Esophagus (tissue), 2 donors: ENCODE measurements around the gene TMEM131L. TPM values are rescaled to one million over a fixed set of nuclear protein-coding genes. Genes with fewer than 3 reads are reported as not detected.

Experiments
- H3K27ac ChIP-seq, 2 donors: one replicate each; pipeline ENCODE4 v1.5.1; 2013; ENCODE audit warnings: low read depth in 2 of 2, mild to moderate bottlenecking in 2 of 2, inconsistent platforms in 1 of 2, low read length in 1 of 2, moderate library complexity in 1 of 2
- H3K27me3 ChIP-seq, 2 donors: one replicate each; pipeline ENCODE4 v1.6.1; 2013; ENCODE audit warnings: low read length in 2 of 2, control low read depth in 1 of 2, mild to moderate bottlenecking in 1 of 2; ENCODE audit not compliant: insufficient read depth in 2 of 2, control insufficient read depth in 1 of 2
- H3K36me3 ChIP-seq, 2 donors: one replicate each; pipeline ENCODE4 v1.6.1; 2013; ENCODE audit warnings: low read length in 1 of 2; ENCODE audit not compliant: control insufficient read depth in 2 of 2, insufficient read depth in 2 of 2
- H3K4me1 ChIP-seq, 2 donors: one replicate each; pipeline ENCODE4 v1.6.1; 2013; ENCODE audit warnings: low read length in 1 of 2; ENCODE audit not compliant: control insufficient read depth in 2 of 2, insufficient read depth in 2 of 2
- H3K4me3 ChIP-seq, 2 donors: one replicate each; pipeline ENCODE4 v1.5.1; 2013; ENCODE audit warnings: low read length in 2 of 2, mild to moderate bottlenecking in 2 of 2, low read depth in 1 of 2, moderate library complexity in 1 of 2
- H3K9me3 ChIP-seq, 2 donors: one replicate each; pipeline ENCODE4 v1.6.1; 2013; ENCODE audit warnings: mild to moderate bottlenecking in 2 of 2, low read depth in 1 of 2, low read length in 1 of 2, moderate library complexity in 1 of 2; ENCODE audit not compliant: control insufficient read depth in 2 of 2, insufficient read depth in 1 of 2
- WGBS, 2 donors: extraction: QIAGEN DNeasy Blood & Tissue Kit; methylation state at CpG; one replicate each; pipeline ENCODE4 v1.1.7; 2013; 5-methylcytosine and 5-hydroxymethylcytosine counted together
- polyA plus RNA-seq, 2 donors: library from polyadenylated mRNA; stranded (reverse); fragments of 200-250 nt; gene quantifications; one replicate each; pipeline ENCODE4 v1.2.3, GENCODE V29; 2013
- donor health status: healthy with polysubstance abuse.
- donor health status: Bipolar disorder and iron deficiency.

Gene TMEM131L
- polyA plus RNA-seq, 2 donors = 3.4 to 4.0 TPM

GRCh38 chr4:153618833-153619232 is 152.7 kb downstream of the TMEM131L start:
- WGBS, 2 donors = 86 to 87% methylated on average over 6 of the region's 6 CpGs
- Histone ChIP-seq H3K36me3 (peaks cover 0 to 26% of the 10 kb centered on the region in 2 donors), H3K27ac (no peak overlapping the region), H3K4me3 (no peak overlapping the region), H3K9me3 (no peaks in the 10 kb centered on the region), H3K27me3 (no peaks in the 10 kb centered on the region), H3K4me1 (no peaks in the 10 kb centered on the region)

DNA sequence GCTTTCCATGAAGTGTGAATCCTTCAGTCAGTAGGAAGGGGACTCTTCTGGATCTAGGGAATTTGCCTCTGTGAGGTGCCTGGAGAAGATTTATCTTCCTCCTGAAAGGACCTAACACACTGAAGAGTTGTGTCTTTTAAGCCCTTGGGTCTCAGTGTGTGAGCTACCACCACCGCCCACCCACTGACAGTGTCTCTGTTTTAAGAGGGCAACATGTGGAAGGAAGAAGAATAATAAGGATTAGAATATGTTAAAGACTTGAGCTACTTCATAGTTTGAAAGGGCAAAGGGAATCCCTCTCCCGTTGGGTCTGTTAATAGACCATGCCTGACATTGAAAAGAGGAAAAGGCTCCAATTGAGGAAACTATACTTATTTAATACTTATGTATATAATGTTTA is 153.7 kb downstream of the TMEM131L start:
- Histone ChIP-seq H3K27ac (no peak overlapping the region), H3K36me3 (peaks cover 0 to 26% of the 10 kb centered on the region in 2 donors), H3K4me1 (no peaks in the 10 kb centered on the region), H3K4me3 (no peak overlapping the region), H3K27me3 (no peaks in the 10 kb centered on the region), H3K9me3 (no peaks in the 10 kb centered on the region)
- WGBS, 2 donors = 81 to 91% methylated on average over 2 of the region's 2 CpGs

GRCh38 chr4:153620352-153620751 is 154.2 kb downstream of the TMEM131L start:
- H3K27me3 ChIP-seq = no peaks in the 10 kb centered on the region
- no peak overlapping the region for H3K27ac ChIP-seq
- H3K4me1 ChIP-seq = no peaks in the 10 kb centered on the region
- WGBS, 2 donors = 82 to 86% methylated on average over 1 of the region's 1 CpG
- peaks cover 0 to 26% of the 10 kb centered on the region in 2 donors for H3K36me3 ChIP-seq
- no peaks in the 10 kb centered on the region for H3K9me3 ChIP-seq
- H3K4me3 ChIP-seq = no peak overlapping the region

GRCh38 chr4:153622093-153622492 is 155.9 kb downstream of the TMEM131L start:
- Histone ChIP-seq H3K27ac (no peak overlapping the region), H3K4me3 (no peak overlapping the region), H3K9me3 (no peaks in the 10 kb centered on the region), H3K4me1 (no peaks in the 10 kb centered on the region), H3K27me3 (no peaks in the 10 kb centered on the region), H3K36me3 (peaks cover 0 to 24% of the 10 kb centered on the region in 2 donors)
- WGBS, 2 donors = 94 to 100% methylated on average over 5 of the region's 5 CpGs

- no peak overlapping the region for H3K4me3 ChIP-seq
- H3K4me1 ChIP-seq = no peaks in the 10 kb centered on the region
- H3K27ac ChIP-seq = no peak overlapping the region
- 70 to 77% methylated on average over 12 of the region's 12 CpGs for WGBS, 2 donors
- no peaks in the 10 kb centered on the region for H3K9me3 ChIP-seq
- no peaks in the 10 kb centered on the region for H3K27me3 ChIP-seq
- peaks cover 0 to 28% of the 10 kb centered on the region in 2 donors for H3K36me3 ChIP-seq
Measured at GRCh38 chr4:153622778-153623240, 156.6 kb downstream of the TMEM131L start.

GRCh38 chr4:153623491-153623890 is 157.3 kb downstream of the TMEM131L start:
- Histone ChIP-seq H3K27me3 (no peaks in the 10 kb centered on the region), H3K27ac (no peak overlapping the region), H3K9me3 (no peaks in the 10 kb centered on the region), H3K4me3 (no peak overlapping the region), H3K36me3 (peaks cover 3 to 30% of the 10 kb centered on the region in 2 donors), H3K4me1 (no peaks in the 10 kb centered on the region)
- WGBS, 2 donors = 78 to 85% methylated on average over 2 of the region's 2 CpGs

GRCh38 chr4:153628796-153629315 is 162.7 kb downstream of the TMEM131L start:
- Histone ChIP-seq H3K36me3 (peaks cover 12 to 29% of the 10 kb centered on the region in 2 donors), H3K4me1 (no peaks in the 10 kb centered on the region), H3K4me3 (no peak overlapping the region), H3K27ac (no peak overlapping the region), H3K9me3 (no peaks in the 10 kb centered on the region), H3K27me3 (no peaks in the 10 kb centered on the region)
- WGBS, 2 donors = 78 to 87% methylated on average over 8 of the region's 8 CpGs

GRCh38 chr4:153629776-153630175 is 163.6 kb downstream of the TMEM131L start:
- H3K27ac ChIP-seq = no peak overlapping the region
- peaks cover 12 to 29% of the 10 kb centered on the region in 2 donors for H3K36me3 ChIP-seq
- H3K27me3 ChIP-seq = no peaks in the 10 kb centered on the region
- H3K9me3 ChIP-seq = no peaks in the 10 kb centered on the region
- H3K4me3 ChIP-seq = no peak overlapping the region
- no peaks in the 10 kb centered on the region for H3K4me1 ChIP-seq

DNA sequence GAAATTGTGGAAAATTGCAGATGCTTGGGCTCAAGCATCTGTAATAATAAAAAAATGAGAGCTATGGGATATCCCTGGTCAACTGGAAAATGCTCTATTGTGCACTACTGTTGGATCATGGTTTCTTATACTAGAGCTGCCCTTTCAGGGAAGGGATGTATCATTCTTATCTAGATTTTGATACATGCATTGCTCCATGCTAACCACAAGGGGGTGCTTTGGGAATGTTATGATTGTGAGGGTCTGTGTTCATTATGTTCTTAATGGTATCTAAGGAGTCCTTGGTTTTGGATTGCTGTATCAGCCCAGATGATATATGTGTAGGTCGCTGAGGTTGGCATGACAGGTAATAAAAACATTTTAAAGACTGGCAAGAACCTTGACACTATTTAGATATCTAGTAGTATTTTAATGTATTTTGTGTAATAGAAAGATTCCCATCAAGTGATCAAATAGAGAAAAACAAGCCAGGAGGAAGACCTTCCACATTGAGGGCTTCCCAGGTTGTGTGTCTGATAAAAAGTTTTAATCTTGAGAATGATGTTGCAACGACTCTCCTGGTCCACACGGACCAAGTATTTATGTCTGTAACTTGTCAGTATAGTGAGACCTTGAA is 168.7 kb downstream of the TMEM131L start:
- H3K4me1 ChIP-seq = no peaks in the 10 kb centered on the region
- H3K4me3 ChIP-seq = no peak overlapping the region
- H3K9me3 ChIP-seq = no peaks in the 10 kb centered on the region
- WGBS, 2 donors = 83 to 84% methylated on average over 3 of the region's 3 CpGs
- peaks cover 9 to 21% of the 10 kb centered on the region in 2 donors for H3K36me3 ChIP-seq
- no peaks in the 10 kb centered on the region for H3K27me3 ChIP-seq
- H3K27ac ChIP-seq = no peak overlapping the region

DNA sequence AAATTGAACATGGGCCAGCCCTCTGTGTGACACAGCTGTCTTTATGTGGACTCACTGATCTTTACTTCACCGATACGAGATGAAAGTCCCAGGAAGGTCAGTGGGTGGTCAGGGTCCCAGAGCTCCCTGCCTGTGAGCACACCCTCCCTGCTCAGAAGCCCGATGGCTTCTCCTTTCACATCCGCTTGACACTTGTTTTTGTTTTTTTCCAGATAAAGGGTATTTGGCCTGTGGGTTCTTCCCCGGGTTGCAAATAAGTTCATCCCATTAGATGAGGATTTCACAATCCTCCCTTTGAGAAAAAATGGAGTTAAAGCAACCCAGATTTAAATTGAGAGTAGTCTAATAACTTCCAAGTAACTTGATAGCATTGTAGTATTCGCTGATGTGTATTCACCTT is 169.7 kb downstream of the TMEM131L start:
- H3K4me3 ChIP-seq = no peak overlapping the region
- no peaks in the 10 kb centered on the region for H3K4me1 ChIP-seq
- H3K27ac ChIP-seq = no peak overlapping the region
- H3K27me3 ChIP-seq = no peaks in the 10 kb centered on the region
- H3K36me3 ChIP-seq = peaks cover 5 to 15% of the 10 kb centered on the region in 2 donors
- no peaks in the 10 kb centered on the region for H3K9me3 ChIP-seq
- WGBS, 2 donors = 69 to 80% methylated on average over 6 of the region's 6 CpGs
